Smooth muscle cell of the pulmonary artery (primary cell): ENCODE measurements around the gene PLAU. TPM values are rescaled to one million over a fixed set of nuclear protein-coding genes. Genes with fewer than 3 reads are reported as not detected.

ENCODE experiments used
- total RNA-seq: library from RNA; depleted of rRNA; stranded (reverse); fragments of >200 nt; gene quantifications from 2 replicates; pipeline ENCODE4 v1.2.3, GENCODE V29; 2014

The PLAU gene
- 73.5 and 110 TPM in 2 replicates for total RNA-seq

GRCh38 chr10:73910764-73911552 is at the start of gene PLAU:
Gene PLAU, plus strand, starts transcription at chr10:73911132. Its CDS starts 424 bp downstream, at chr10:73911556.

GRCh38 chr10:73874267-73875138 is 36.4 kb upstream of the PLAU start, which contains the start of gene CAMK2G:
Gene CAMK2G, minus strand, starts transcription at chr10:73874555. Its CDS starts 94 bp downstream, at chr10:73874461.

Other genes with a start within 250 kb of the PLAU start
- 4.0 and 4.8 TPM in 2 replicates for gene AGAP5, start 213.0 kb upstream of the PLAU start, total RNA-seq
- 76.3 and 85.0 TPM in 2 replicates for gene SEC24C, start 166.8 kb upstream of the PLAU start, total RNA-seq
- 9.2 and 12.7 TPM in 2 replicates for gene CHCHD1, start 129.1 kb upstream of the PLAU start, total RNA-seq
- 70.8 and 81.8 TPM in 2 replicates for gene ZSWIM8, start 125.5 kb upstream of the PLAU start, total RNA-seq
- 12.8 and 14.5 TPM in 2 replicates for gene NDST2, start 99.5 kb upstream of the PLAU start, total RNA-seq
- 35.3 and 36.7 TPM in 2 replicates for gene CAMK2G, start 36.6 kb upstream of the PLAU start, total RNA-seq
- gene VCL, start 87.0 kb downstream of the PLAU start, total RNA-seq, result 215 and 286 TPM in 2 replicates
- gene AP3M1, start 239.7 kb downstream of the PLAU start, total RNA-seq, result 35.7 and 47.2 TPM in 2 replicates
- gene ADK, start 240.1 kb downstream of the PLAU start, total RNA-seq, result 24.6 and 31.3 TPM in 2 replicates